ENCODE data around the gene RMDN2. TPM values are rescaled to one million over a fixed set of nuclear protein-coding genes. Genes with fewer than 3 reads are reported as not detected.
A peak's percentile ranks its signal among the peaks of the same experiment; 100 is the strongest.

The RMDN2 gene
- total RNA-seq, 1 donor from 2014 or later: 4.1 TPM

GRCh38 chr2:37919631-37920032 lies 5.5 kb upstream of the RMDN2 start:
- H3K27ac Mint-ChIP-seq (ENCODE audit: unreplicated experiment): no peak overlapping the region
- peaks cover 12% of the 10 kb centered on the region for H3K27me3 Mint-ChIP-seq (ENCODE audit: low read depth)
- H3K4me3 Mint-ChIP-seq: peak overlapping the region; percentile 15
- no peak for DNase-seq (ENCODE audit: low read depth, low spot score)
- H3K4me1 Mint-ChIP-seq: peaks cover 17% of the 10 kb centered on the region
- no peak for TF ChIP-seq CTCF (conservative IDR thresholded peaks at IDR 0.05)
- H3K36me3 Mint-ChIP-seq (ENCODE audit: low read depth): no peaks in the 10 kb centered on the region
- H3K9me3 Mint-ChIP-seq: no peaks in the 10 kb centered on the region

GRCh38 chr2:37920570-37920969 lies 4.5 kb upstream of the RMDN2 start:
- Mint-ChIP-seq H3K36me3 (ENCODE audit: low read depth) (no peaks in the 10 kb centered on the region), H3K4me1 (peaks cover 17% of the 10 kb centered on the region), H3K27ac (ENCODE audit: unreplicated experiment) (no peak overlapping the region), H3K27me3 (ENCODE audit: low read depth) (peaks cover 12% of the 10 kb centered on the region), H3K4me3 (no peak overlapping the region), H3K9me3 (no peaks in the 10 kb centered on the region)
- no peak for TF ChIP-seq CTCF (conservative IDR thresholded peaks at IDR 0.05)
- DNase-seq (ENCODE audit: low read depth, low spot score): no peak

- Mint-ChIP-seq H3K27ac (ENCODE audit: unreplicated experiment) (no peak overlapping the region), H3K4me3 (no peak overlapping the region), H3K9me3 (no peaks in the 10 kb centered on the region), H3K36me3 (ENCODE audit: low read depth) (no peaks in the 10 kb centered on the region), H3K27me3 (ENCODE audit: low read depth) (peaks cover 12% of the 10 kb centered on the region), H3K4me1 (peaks cover 17% of the 10 kb centered on the region)
- no peak for TF ChIP-seq CTCF (conservative IDR thresholded peaks at IDR 0.05)
- no peak for DNase-seq (ENCODE audit: low read depth, low spot score)
Observed at GRCh38 chr2:37921781-37922180, 3.3 kb upstream of the RMDN2 start.

- no peaks in the 10 kb centered on the region for H3K9me3 Mint-ChIP-seq
- no peak overlapping the region for H3K27ac Mint-ChIP-seq (ENCODE audit: unreplicated experiment)
- no peak for TF ChIP-seq CTCF (conservative IDR thresholded peaks at IDR 0.05)
- H3K36me3 Mint-ChIP-seq (ENCODE audit: low read depth): no peaks in the 10 kb centered on the region
- no peak for DNase-seq (ENCODE audit: low read depth, low spot score)
- H3K4me1 Mint-ChIP-seq: peaks cover 14% of the 10 kb centered on the region
- H3K4me3 Mint-ChIP-seq: peak overlapping the region; percentile 87
- peaks cover 12% of the 10 kb centered on the region for H3K27me3 Mint-ChIP-seq (ENCODE audit: low read depth)
Observed at GRCh38 chr2:37923308-37924055, 1.6 kb upstream of the RMDN2 start.

- Mint-ChIP-seq H3K27me3 (ENCODE audit: low read depth) (peaks cover 10% of the 10 kb centered on the region), H3K4me1 (no peaks in the 10 kb centered on the region), H3K27ac (ENCODE audit: unreplicated experiment) (no peak overlapping the region), H3K9me3 (no peaks in the 10 kb centered on the region), H3K4me3 (no peak overlapping the region), H3K36me3 (ENCODE audit: low read depth) (peaks cover 3% of the 10 kb centered on the region)
- no peak for TF ChIP-seq CTCF (conservative IDR thresholded peaks at IDR 0.05)
- DNase-seq (ENCODE audit: low read depth, low spot score): no peak
Observed at GRCh38 chr2:37926635-37927034, 1.5 kb downstream of the RMDN2 start.

Measured in neural crest cell (in vitro differentiated cells).